ENCODE measurements around the gene LGALS1.

Gene LGALS1

DNA sequence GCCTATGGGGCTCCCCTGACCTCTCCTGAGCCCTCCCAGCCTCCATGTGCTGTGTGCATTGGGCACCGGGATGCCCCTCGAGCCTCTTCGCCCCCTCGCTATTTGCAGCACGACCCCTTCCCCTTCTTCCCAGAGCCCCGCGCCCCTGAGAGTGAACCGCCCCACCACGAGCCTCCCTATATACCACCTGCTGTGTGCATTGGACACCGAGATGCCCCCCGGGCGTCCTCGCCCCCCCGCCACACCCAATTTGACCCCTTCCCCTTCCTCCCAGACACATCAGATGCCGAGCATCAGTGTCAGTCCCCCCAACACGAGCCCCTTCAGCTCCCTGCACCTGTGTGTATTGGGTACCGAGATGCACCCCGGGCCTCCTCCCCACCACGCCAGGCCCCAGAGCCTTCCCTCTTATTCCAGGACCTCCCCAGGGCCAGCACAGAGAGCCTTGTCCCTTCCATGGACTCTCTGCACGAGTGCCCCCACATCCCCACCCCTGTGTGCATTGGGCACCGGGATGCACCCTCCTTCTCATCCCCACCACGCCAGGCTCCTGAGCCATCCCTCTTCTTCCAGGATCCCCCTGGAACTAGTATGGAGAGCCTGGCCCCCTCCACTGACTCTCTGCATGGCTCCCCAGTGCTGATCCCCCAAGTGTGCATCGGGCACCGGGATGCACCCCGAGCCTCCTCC lies 50.3 kb downstream of the LGALS1 start:
- no peak for DNase-seq (ENCODE audit: low read depth in 2 of 2)

GRCh38 chr22:37726241-37726887 lies 50.9 kb downstream of the LGALS1 start:
- no peak for DNase-seq (ENCODE audit: low read depth in 2 of 2)

DNA sequence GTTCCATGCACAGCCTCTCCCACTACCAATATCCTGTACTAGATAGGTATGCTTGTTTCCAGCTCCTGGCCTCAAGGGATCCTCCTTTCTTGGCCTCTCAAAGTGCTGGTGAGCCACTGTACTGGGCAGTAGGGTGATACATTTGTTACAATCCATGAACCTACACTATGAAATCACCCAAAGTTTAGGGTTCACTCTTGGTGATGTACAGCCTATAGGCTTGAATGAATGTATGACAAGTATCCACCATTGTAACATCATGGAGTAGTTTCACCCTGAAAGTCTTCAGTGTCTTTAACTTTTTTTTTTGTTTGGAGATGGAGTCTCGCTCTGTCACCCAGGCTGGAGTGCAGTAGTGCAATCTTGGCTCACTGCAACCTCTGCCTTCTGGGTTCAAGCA lies 53.2 kb downstream of the LGALS1 start:
- no peak for DNase-seq (ENCODE audit: low read depth in 2 of 2)

Data from stimulated activated CD8-positive, alpha-beta memory T cell treated with anti-CD3 and anti-CD28 coated beads, Interleukin-2, amount 100 ng/mL, for 1 hour (primary cell).